A549 (cell line): ENCODE results near the gene GAS7.

ENCODE experiments used
- E2F6 ChIP-seq: IDR thresholded peaks from 2 replicates; pipeline ENCODE4 v1.6.1; 2012; ENCODE audit warnings: low read depth, borderline replicate concordance
- POLR2A ChIP-seq: IDR thresholded peaks from 2 replicates; pipeline ENCODE4 v1.6.1; 2012; ENCODE audit warnings: mild to moderate bottlenecking, low read length

- TF ChIP-seq E2F6 (no peak), POLR2A (no peak)
These were observed 62.7 kb downstream of the GAS7 start for GRCh38 chr17:10135539-10136257.
